GM12873 (cell line): ENCODE results near the gene CASTOR1.

Experiments used
- TF ChIP-seq, protein P1 (sequence below): IDR thresholded peaks from 2 replicates; pipeline ENCODE4 v1.5.1; 2012; ENCODE audit warnings: low read depth, mild to moderate bottlenecking, moderate library complexity, low read length, control low read depth; ENCODE audit not compliant: insufficient read depth; ENCODE audit errors: missing control alignments

The CASTOR1 gene

DNA sequence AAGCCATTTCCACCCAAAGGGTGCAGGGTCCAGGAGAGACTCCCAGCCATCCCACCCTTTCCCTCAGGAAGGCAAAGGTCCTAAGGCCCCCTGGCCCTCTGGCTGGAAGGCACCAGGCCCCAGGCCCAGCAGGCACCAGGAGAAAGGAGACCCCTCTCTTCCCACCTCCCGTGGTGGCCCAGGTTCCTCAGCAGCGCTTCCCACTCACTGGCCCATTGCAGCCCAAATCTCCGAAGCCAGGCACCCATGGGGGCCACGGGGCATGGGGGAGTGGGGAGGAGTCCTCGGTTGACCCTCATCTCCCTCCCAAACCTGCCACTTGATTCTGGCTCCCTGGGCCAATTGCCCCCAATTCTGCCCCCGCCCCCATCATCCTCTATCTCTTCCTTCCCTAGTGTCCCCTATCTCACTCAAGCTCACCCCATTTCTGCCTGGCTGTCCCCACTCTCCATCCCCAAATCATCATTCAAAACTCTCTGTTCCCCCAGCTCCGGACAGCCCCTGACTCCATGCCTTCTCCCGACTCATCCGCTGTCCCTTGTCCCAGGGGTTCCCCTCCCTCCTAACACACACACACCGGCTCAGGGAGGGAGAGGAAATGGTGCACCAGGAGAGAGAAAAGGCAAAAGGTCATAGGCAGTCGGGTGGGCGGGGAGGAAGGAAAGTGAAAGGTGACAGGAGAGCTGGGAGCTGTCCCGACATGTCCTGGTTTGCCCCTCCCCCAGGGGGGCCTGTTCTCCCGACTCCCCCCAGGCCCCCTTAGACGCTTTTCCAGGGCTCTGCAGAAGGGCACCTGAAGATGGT lies 43.9 kb downstream of the CASTOR1 start:
- TF ChIP-seq, protein P1, sequence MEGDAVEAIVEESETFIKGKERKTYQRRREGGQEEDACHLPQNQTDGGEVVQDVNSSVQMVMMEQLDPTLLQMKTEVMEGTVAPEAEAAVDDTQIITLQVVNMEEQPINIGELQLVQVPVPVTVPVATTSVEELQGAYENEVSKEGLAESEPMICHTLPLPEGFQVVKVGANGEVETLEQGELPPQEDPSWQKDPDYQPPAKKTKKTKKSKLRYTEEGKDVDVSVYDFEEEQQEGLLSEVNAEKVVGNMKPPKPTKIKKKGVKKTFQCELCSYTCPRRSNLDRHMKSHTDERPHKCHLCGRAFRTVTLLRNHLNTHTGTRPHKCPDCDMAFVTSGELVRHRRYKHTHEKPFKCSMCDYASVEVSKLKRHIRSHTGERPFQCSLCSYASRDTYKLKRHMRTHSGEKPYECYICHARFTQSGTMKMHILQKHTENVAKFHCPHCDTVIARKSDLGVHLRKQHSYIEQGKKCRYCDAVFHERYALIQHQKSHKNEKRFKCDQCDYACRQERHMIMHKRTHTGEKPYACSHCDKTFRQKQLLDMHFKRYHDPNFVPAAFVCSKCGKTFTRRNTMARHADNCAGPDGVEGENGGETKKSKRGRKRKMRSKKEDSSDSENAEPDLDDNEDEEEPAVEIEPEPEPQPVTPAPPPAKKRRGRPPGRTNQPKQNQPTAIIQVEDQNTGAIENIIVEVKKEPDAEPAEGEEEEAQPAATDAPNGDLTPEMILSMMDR, result no peak

DNA sequence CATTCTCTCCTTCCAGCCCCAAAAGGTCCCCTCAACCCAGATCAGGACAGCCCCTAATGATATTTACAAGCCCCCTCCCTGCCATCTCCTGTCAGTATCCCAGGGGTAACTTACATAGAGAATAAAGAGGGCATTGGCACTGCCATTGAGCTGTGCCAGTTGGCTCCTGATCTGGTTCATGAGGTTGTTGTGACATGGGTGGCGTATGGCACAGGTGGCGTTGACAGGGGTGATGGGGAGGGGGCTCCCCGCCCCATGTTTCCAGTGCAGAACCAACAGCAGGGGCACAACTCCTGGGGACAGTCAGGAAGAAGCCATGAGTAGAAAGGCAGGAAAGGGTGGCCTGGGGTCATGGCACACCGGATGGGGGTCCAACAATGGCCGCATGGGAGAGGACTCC lies 44.7 kb downstream of the CASTOR1 start:
- TF ChIP-seq, protein P1, result no peak

DNA sequence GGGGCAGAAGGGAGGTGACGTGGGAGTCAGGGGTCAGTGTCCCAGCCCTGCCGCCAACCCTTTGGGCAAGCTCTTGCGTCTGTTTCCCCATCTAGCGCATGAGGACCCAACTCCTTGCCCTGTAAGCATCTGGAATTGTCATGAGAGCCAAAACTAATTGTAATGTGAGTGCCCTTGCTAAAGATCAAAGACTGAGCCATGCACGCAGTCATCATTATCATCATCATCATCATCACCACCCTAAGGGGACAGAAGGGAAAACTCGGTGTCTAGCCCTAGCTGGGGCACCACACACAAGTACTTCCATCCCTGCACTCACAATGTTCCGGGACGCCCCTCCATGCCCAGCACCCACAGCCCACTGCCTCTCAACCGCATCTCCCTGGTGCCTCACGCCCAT lies 45.2 kb downstream of the CASTOR1 start:
- TF ChIP-seq, protein P1, result no peak

DNA sequence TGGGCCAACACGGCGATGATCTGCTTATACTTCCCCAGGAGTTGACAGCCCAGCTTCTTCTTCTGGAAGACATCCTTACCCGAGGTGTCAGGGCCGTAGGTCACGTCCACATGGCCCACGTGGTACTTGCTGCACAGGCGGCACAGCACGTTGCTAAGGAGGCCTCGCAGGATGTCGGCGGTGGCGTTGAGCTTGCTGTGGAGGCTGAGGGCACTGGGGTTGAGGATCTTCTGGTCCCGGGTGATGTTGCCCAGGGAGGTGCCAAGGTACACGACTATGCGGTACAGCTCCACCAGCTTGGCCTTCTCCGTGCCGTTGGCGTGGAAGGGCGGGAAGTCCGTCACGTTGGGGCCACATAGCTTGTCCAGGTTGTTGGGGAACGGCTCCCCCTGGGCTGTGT lies 45.6 kb downstream of the CASTOR1 start:
- TF ChIP-seq, protein P1, result no peak

DNA sequence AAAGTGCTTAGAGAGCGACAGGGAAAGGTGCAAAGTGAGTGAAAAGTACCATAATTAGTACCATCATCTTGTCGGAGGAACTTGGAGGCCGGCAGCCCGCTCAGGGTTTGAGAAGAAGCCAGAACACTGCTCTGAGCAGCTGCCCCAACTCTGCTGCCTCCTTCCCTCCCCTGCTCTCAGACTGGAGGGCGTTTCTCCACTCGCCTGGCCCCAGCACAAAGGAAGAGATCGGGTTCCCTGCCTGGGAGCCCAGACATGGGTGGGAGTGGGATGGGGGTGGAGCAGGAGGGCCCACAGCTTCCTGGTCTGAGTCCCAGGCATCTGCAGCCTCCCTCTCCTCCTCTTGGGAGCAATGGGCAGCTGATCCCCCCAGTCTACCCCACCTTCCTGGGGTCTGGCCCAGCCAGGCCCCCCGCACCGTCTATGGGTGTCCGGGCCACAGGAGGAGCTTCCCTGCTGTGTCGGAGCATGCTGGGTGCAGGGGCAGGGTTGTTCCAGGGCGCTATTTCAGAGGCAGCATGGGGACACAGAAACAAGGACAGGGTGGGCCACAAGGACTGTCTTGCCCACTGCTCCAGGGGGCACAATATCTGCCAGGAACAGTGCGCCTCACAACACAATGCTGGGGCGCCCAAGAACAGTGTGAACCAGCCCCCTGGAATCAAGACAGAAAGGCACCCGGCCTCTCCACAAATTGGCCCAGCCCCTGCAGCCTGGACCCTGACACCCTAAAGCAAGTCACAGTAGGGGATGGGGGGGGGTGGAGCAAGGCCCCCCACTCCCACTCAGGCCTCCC lies 47.5 kb downstream of the CASTOR1 start:
- TF ChIP-seq, protein P1, result no peak

DNA sequence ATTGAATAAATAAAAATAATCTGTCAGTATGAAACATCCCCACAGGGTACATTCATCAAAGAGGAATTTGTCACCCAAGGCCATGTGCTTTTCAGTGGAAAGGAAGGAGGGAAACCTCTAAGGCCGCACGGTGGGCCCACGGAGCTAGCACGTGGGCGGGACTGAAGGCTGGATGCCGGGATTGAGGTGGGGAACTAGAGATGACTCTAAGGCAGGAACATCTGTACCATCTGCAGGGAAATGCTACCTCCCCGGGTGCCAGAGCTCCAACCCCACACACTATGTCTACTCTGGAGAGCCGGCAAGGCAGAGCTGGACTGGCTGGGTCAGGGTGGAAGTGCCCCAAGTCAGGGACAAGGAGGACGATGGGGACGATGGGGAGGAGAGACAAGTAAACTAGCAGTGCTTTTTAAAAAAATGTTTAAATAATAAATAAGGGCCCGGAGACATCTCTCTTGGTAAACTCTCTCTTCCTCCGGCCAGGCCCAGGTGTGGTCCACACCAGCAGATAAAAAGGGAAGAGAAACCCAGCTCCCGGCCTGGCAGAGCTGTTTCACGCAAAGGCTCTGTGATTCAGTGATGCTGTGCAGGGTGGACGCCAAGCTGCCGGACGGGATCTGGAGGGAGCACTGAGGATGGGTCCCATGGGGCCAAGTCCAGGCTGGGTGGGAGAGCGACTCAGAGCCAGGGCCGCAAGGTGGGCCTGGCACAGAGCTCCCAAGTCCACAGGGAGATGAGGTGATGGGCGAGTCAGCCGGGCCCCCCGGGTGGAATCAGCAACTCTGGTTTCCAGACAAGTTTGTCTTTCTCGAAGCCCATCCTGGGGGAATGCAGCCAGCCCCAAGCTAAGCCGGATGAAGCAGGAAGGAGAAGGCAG lies 48.5 kb downstream of the CASTOR1 start:
- TF ChIP-seq, protein P1, result no peak
